ENCODE results near the gene CHRNA3. TPM values are rescaled to one million over a fixed set of nuclear protein-coding genes. Genes with fewer than 3 reads are reported as not detected.
A peak's percentile ranks its signal among the peaks of the same experiment; 100 is the strongest.

The CHRNA3 gene
- polyA plus RNA-seq, 1 donor (not counting 4 experiments of a cell fraction or from before 2014, with no cell fraction given): not detected

GRCh38 chr15:78567531-78567930 lies 53.3 kb downstream of the CHRNA3 start:
- no peaks in the 10 kb centered on the region for H4K20me1 ChIP-seq (ENCODE audit: control insufficient read depth, extremely low read depth, insufficient read depth, low read length)
- TF ChIP-seq CTCF (optimal IDR thresholded peaks at IDR 0.05 in 1 of 3, IDR thresholded peaks at IDR 0.05 in 1 of 3, conservative IDR thresholded peaks at IDR 0.05 in 1 of 3; ENCODE audit: extremely low read depth in 1 of 3, insufficient read depth in 2 of 3, low read length in 3 of 3) (no peak), EZH2 (IDR thresholded peaks at IDR 0.05; ENCODE audit: low read length) (no peak)
- no peaks in the 10 kb centered on the region for H3K9me3 ChIP-seq (ENCODE audit: control insufficient read depth, low read depth, low read length)
- peak overlapping the region; percentile 19 for H3K4me2 ChIP-seq (ENCODE audit: control insufficient read depth, extremely low read depth, insufficient read depth, low read depth, low read length)
- no peak overlapping the region for H3K27ac ChIP-seq (ENCODE audit: control insufficient read depth, insufficient read depth, low read length)
- no peaks in the 10 kb centered on the region for H3K36me3 ChIP-seq (ENCODE audit: control insufficient read depth in 2 of 2, extremely low read depth in 1 of 2, insufficient read depth in 2 of 2, low read length in 2 of 2)
- no peaks in the 10 kb centered on the region for H3K9me1 ChIP-seq (ENCODE audit: control insufficient read depth, extremely low read depth, insufficient read depth, low read length)
- DNase-seq (ENCODE audit: low read depth, low spot score) (no peak), FAIRE-seq (no peak)
- H3K4me1 ChIP-seq (ENCODE audit: control insufficient read depth, extremely low read depth, insufficient read depth, low read length): peaks cover 5% of the 10 kb centered on the region
- no peaks in the 10 kb centered on the region for H3K27me3 ChIP-seq (ENCODE audit: control insufficient read depth, extremely low read depth, insufficient read depth, low read length)
- dilution Hi-C loops (cut with MboI; ENCODE audit: extremely low pct_ligation_motif_present, low sequenced_read_pairs): no loop called here
- peaks cover 4% of the 10 kb centered on the region for H3K79me2 ChIP-seq (ENCODE audit: control insufficient read depth, insufficient read depth, low read length)
- no peak overlapping the region for H2AFZ ChIP-seq (ENCODE audit: control insufficient read depth, low read length)
- no peak overlapping the region for H3K4me3 ChIP-seq (ENCODE audit: control insufficient read depth in 2 of 3, extremely low read depth in 1 of 3, insufficient read depth in 2 of 3, low read depth in 1 of 3, low read length in 3 of 3)
- H3K9ac ChIP-seq (ENCODE audit: control insufficient read depth, extremely low read depth, insufficient read depth, low read length): no peak overlapping the region

- TF ChIP-seq CTCF (optimal IDR thresholded peaks at IDR 0.05 in 1 of 3, IDR thresholded peaks at IDR 0.05 in 1 of 3, conservative IDR thresholded peaks at IDR 0.05 in 1 of 3; ENCODE audit: extremely low read depth in 1 of 3, insufficient read depth in 2 of 3, low read length in 3 of 3): peak in 2 of 3 experiments; percentile 31 to 35
- no peak for TF ChIP-seq EZH2 (IDR thresholded peaks at IDR 0.05; ENCODE audit: low read length)
- DNase-seq (ENCODE audit: low read depth, low spot score) (no peak), FAIRE-seq (no peak)
- Histone ChIP-seq H3K27me3 (ENCODE audit: control insufficient read depth, extremely low read depth, insufficient read depth, low read length) (no peaks in the 10 kb centered on the region), H3K4me2 (ENCODE audit: control insufficient read depth, extremely low read depth, insufficient read depth, low read depth, low read length) (peak overlapping the region; percentile 89), H3K27ac (ENCODE audit: control insufficient read depth, insufficient read depth, low read length) (peak overlapping the region; percentile 53), H3K9me1 (ENCODE audit: control insufficient read depth, extremely low read depth, insufficient read depth, low read length) (no peaks in the 10 kb centered on the region), H2AFZ (ENCODE audit: control insufficient read depth, low read length) (peak overlapping the region; percentile 94), H3K4me1 (ENCODE audit: control insufficient read depth, extremely low read depth, insufficient read depth, low read length) (peaks cover 5% of the 10 kb centered on the region), H3K36me3 (ENCODE audit: control insufficient read depth in 2 of 2, extremely low read depth in 1 of 2, insufficient read depth in 2 of 2, low read length in 2 of 2) (no peaks in the 10 kb centered on the region), H3K9ac (ENCODE audit: control insufficient read depth, extremely low read depth, insufficient read depth, low read length) (peak overlapping the region; percentile 76), H3K79me2 (ENCODE audit: control insufficient read depth, insufficient read depth, low read length) (peaks cover 4% of the 10 kb centered on the region), H3K9me3 (ENCODE audit: control insufficient read depth, low read depth, low read length) (no peaks in the 10 kb centered on the region), H3K4me3 (ENCODE audit: control insufficient read depth in 2 of 3, extremely low read depth in 1 of 3, insufficient read depth in 2 of 3, low read depth in 1 of 3, low read length in 3 of 3) (peak overlapping the region; percentile 53 to 91 (median 79)), H4K20me1 (ENCODE audit: control insufficient read depth, extremely low read depth, insufficient read depth, low read length) (no peaks in the 10 kb centered on the region)
- dilution Hi-C loops (cut with MboI; ENCODE audit: extremely low pct_ligation_motif_present, low sequenced_read_pairs): no loop called here
Measured at GRCh38 chr15:78565951-78566774, 54.6 kb downstream of the CHRNA3 start.

Data from keratinocyte (primary cell).